Nephron progenitor cell (in vitro differentiated cells): ENCODE measurements around the gene ACOT7.

Source experiments
- DNase-seq: peaks from one replicate; pipeline ENCODE4 v3.0.0; 2021
- H3K27ac Mint-ChIP-seq: 2 replicates; pipeline ENCODE4 v1.8.0; 2021; ENCODE audit warnings: mild to moderate bottlenecking, moderate library complexity, mixed read lengths
- H3K27me3 Mint-ChIP-seq: 2 replicates; pipeline ENCODE4 v1.8.0; 2021; ENCODE audit warnings: mild to moderate bottlenecking, low read depth, mixed read lengths; ENCODE audit not compliant: poor library complexity
- H3K36me3 Mint-ChIP-seq: 2 replicates; pipeline ENCODE4 v1.8.0; 2021; ENCODE audit warnings: low read depth, mixed read lengths
- H3K4me1 Mint-ChIP-seq: 2 replicates; pipeline ENCODE4 v1.8.0; 2021; ENCODE audit warnings: mixed read lengths
- H3K4me3 Mint-ChIP-seq: 2 replicates; pipeline ENCODE4 v1.8.0; 2021; ENCODE audit warnings: mild to moderate bottlenecking, moderate library complexity, mixed read lengths
- H3K9me3 Mint-ChIP-seq: 2 replicates; pipeline ENCODE4 v1.8.0; 2021; ENCODE audit warnings: mild to moderate bottlenecking, moderate library complexity, mixed read lengths
- TF ChIP-seq, protein P1 (sequence below): fragments of 200-600 bp; sonication (generic); IDR thresholded peaks from 2 replicates; pipeline ENCODE4 v1.5.0; 2021; ENCODE audit warnings: antibody characterized with exemption

The ACOT7 gene

DNA sequence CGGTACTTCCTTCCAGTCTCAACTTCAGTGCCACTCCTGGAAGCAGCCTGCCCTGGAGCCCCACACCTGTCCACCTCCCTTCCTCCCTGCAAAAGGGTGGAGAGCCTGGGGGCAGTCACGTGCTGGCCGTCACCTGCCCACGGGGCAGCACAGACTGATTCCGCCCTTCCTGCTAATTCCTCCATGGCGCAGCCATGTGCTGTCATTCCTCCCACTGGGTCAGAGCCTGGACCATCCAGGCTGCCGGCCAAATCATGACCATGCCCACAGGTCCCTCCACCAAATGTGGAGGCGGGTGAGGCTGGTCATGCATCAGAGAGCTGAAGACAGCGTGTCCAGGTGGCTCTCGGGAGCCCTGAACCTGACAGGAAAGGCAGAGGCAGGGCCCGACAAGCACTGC is 108.2 kb downstream of the ACOT7 start:
- no peak for DNase-seq
- peak overlapping the region; percentile 24 for H3K4me3 Mint-ChIP-seq
- H3K36me3 Mint-ChIP-seq, result no peaks in the 10 kb centered on the region
- TF ChIP-seq, protein P1, sequence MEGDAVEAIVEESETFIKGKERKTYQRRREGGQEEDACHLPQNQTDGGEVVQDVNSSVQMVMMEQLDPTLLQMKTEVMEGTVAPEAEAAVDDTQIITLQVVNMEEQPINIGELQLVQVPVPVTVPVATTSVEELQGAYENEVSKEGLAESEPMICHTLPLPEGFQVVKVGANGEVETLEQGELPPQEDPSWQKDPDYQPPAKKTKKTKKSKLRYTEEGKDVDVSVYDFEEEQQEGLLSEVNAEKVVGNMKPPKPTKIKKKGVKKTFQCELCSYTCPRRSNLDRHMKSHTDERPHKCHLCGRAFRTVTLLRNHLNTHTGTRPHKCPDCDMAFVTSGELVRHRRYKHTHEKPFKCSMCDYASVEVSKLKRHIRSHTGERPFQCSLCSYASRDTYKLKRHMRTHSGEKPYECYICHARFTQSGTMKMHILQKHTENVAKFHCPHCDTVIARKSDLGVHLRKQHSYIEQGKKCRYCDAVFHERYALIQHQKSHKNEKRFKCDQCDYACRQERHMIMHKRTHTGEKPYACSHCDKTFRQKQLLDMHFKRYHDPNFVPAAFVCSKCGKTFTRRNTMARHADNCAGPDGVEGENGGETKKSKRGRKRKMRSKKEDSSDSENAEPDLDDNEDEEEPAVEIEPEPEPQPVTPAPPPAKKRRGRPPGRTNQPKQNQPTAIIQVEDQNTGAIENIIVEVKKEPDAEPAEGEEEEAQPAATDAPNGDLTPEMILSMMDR, result no peak
- peaks cover 14% of the 10 kb centered on the region for H3K4me1 Mint-ChIP-seq
- no peaks in the 10 kb centered on the region for H3K9me3 Mint-ChIP-seq
- H3K27me3 Mint-ChIP-seq, result peaks cover 5% of the 10 kb centered on the region
- no peak overlapping the region for H3K27ac Mint-ChIP-seq

DNA sequence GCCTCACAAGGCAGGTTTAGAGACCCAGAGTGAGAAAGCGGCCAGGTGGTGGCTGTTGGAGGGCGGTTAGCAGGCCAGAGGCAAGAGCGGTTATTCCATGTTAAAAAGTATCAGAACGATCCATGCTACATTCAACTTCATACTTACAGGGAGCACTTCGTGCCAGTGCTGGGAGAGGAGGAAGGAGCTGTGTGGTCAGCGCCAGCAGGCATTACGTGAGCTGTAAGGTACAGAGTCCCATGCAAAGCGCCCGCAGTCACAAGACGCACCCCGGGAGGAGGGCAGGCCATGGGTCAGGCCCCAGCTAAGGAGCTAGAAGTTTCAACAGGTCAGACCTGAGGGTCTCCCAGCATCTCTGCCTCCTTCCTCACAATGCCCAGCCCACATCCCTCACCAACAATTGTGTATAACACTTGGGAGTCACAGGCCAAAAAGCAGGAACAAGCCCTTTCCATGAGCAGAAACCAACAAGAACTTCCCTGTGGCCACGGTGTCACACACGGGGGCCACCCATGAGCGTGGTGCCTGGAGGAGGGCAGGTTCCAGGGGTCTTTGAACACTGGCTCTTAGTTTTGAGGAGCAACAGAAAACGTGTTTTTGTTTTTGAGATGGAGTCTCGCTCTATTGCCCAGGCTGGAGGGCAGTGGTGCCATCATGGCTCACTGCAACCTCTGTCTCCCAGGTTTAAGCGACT is 110.8 kb downstream of the ACOT7 start:
- H3K4me1 Mint-ChIP-seq, result peaks cover 34% of the 10 kb centered on the region
- DNase-seq, result no peak
- H3K27me3 Mint-ChIP-seq, result peaks cover 10% of the 10 kb centered on the region
- no peak overlapping the region for H3K4me3 Mint-ChIP-seq
- TF ChIP-seq, protein P1, result no peak
- no peak overlapping the region for H3K27ac Mint-ChIP-seq
- no peaks in the 10 kb centered on the region for H3K9me3 Mint-ChIP-seq
- no peaks in the 10 kb centered on the region for H3K36me3 Mint-ChIP-seq

DNA sequence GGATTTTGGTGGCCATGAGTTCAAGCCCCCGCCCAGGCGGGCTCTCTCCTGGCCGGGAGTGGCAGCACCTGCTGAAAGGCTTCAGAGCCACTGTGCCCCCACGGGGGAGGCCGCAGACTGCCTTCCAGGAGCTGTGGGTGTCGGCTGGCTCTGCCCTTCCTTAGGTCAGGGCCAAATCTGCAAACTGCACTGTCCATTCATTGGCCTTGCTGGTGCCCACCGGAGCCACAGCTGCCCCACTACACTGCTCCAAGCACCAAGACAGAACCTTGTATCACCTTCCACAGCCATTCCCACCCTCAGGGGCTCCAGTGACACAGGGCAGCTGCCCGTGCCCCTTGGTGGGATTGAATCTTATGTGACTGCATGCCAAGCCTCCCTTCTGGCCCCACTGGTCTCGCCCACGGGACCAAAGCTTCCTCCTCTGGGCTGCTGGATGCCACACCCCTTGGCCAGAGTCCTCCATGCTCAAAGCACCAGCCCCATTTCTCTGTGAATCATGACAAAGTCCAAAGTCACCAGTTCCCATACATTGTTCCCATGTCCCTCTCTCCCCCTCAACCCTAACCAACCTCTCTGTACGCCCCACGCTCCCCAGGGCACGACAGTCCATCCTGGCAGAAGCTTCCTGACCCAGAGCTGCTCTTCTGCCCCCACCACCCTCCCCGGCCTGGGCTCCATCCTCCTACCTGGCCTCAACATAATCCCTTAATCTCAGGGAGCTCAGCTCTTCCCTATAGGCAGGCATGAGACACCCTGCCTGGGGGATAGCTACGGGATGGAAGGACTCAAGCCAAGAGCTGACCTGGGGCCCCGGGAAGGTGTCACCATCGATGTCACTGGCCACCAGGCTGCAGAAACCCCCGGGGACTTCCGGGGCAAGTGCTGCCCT is 111.8 kb downstream of the ACOT7 start:
- Mint-ChIP-seq H3K27ac (no peak overlapping the region), H3K36me3 (no peaks in the 10 kb centered on the region), H3K4me1 (peaks cover 43% of the 10 kb centered on the region), H3K9me3 (no peaks in the 10 kb centered on the region), H3K27me3 (peaks cover 13% of the 10 kb centered on the region), H3K4me3 (no peak overlapping the region)
- TF ChIP-seq, protein P1, result no peak
- no peak for DNase-seq

DNA sequence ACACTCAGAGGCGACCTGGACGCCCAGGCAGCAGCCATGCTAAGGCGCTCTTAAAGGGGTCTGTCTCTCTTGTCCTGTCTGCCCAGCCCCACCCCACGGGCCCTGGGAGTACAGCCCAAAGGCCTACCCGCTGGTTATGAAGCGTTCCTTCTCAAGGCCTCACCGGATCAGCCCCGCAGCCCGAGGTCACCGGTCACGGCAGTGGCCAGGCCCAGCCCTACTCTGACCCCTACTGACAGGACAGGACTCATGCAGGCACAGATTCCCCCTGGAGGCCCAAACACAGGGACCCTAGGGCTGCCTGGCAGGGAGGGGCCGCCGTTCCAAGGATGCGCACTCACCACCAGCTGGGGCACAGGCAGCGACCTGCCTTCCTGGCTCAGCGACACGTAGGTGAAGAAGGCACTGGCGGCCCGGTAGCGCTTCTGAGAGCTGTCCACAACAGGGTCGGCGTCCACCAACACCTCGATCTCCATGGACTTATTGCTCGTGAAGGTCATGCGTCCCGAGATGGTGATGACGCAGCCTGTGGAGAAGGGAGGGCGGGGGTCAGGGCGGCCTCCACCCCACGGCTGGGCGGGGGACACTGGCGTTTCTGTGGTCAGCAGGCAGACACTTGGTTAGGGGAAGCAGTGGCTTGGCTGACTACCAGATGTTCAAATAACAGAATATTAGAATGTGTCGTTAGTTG is 112.7 kb downstream of the ACOT7 start:
- Mint-ChIP-seq H3K27me3 (peaks cover 13% of the 10 kb centered on the region), H3K4me3 (no peak overlapping the region), H3K4me1 (peaks cover 51% of the 10 kb centered on the region), H3K36me3 (no peaks in the 10 kb centered on the region), H3K9me3 (no peaks in the 10 kb centered on the region), H3K27ac (no peak overlapping the region)
- TF ChIP-seq, protein P1, result peak; percentile 60
- peak; percentile 68 for DNase-seq

DNA sequence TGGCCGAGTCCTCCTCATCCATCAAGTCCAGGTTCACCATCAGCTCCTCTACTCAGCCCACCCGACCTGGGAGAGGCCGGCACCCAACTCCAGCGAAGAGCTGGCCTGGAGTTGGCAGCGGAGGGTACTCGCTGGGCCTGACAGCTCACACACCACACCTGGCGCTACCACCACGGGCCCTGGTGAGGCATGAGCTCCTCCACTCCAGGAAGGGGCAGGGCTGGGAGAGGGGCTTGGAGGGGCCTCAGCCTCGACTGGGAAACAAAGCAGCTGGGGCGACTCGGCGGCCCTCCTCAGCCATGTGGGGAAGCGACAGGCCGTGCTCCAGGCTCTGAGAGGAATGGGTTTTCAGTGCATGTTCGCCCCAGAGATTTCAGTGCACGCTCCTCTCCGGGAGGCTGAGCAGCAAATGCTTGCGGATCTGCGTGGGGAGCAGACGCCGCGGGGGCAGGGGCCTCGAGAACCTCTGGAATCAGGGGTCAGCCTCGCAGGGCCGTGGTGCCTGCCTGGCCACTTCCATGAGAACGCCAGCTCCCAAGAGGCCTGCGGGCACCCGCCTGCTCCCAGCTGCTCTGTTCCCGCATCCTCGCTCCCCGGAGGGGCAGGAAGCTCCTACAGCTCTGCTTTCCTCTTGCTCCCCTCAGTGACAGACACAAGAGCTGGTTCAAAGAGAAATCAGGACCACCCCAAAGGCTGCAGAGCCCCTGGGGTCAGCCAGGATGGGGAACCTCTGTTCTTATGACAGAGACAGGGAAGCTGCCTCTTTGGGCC is 113.8 kb downstream of the ACOT7 start:
- H3K36me3 Mint-ChIP-seq, result no peaks in the 10 kb centered on the region
- H3K4me3 Mint-ChIP-seq, result no peak overlapping the region
- H3K27me3 Mint-ChIP-seq, result peaks cover 13% of the 10 kb centered on the region
- no peak for DNase-seq
- peaks cover 54% of the 10 kb centered on the region for H3K4me1 Mint-ChIP-seq
- no peaks in the 10 kb centered on the region for H3K9me3 Mint-ChIP-seq
- TF ChIP-seq, protein P1, result no peak
- no peak overlapping the region for H3K27ac Mint-ChIP-seq
